ENCODE results near the gene LILRB5.
"Not testable (repeated sequence)": the region's sequence is repeated elsewhere in the genome, so short reads cannot be mapped to it uniquely, and the experiment has no call there.

Gene LILRB5

GRCh38 chr19:54285427-54286056 lies 28.5 kb upstream of the LILRB5 start:
- H3K4me1 ChIP-seq (ENCODE audit: control insufficient read depth, insufficient read depth, low read length); H3K4me3 ChIP-seq (ENCODE audit: low read depth, low read length); H3K9ac ChIP-seq (ENCODE audit: low read length): not testable (repeated sequence)

GRCh38 chr19:54282686-54283470 lies 25.8 kb upstream of the LILRB5 start:
- Histone ChIP-seq H3K36me3 (ENCODE audit: control insufficient read depth, insufficient read depth, low read length) (no peaks in the 10 kb centered on the region), H3K9me3 (ENCODE audit: control insufficient read depth, insufficient read depth, low read depth, low read length) (no peaks in the 10 kb centered on the region), H3K4me3 (ENCODE audit: low read depth, low read length) (no peak overlapping the region), H3K4me1 (ENCODE audit: control insufficient read depth, insufficient read depth, low read length) (no peaks in the 10 kb centered on the region), H3K27ac (ENCODE audit: low read depth, low read length) (no peak overlapping the region), H3K27me3 (ENCODE audit: control insufficient read depth, insufficient read depth, low read length) (peaks cover 21% of the 10 kb centered on the region), H3K9ac (ENCODE audit: low read length) (no peak overlapping the region)

More at GRCh38 chr19:54285427-54286056, 28.5 kb upstream of the LILRB5 start:
- not testable (repeated sequence) for H3K9me3 ChIP-seq (ENCODE audit: control insufficient read depth, insufficient read depth, low read depth, low read length); H3K36me3 ChIP-seq (ENCODE audit: control insufficient read depth, insufficient read depth, low read length); H3K27ac ChIP-seq (ENCODE audit: low read depth, low read length)
- peaks cover 13% of the 10 kb centered on the region for H3K27me3 ChIP-seq (ENCODE audit: control insufficient read depth, insufficient read depth, low read length)

GRCh38 chr19:54281729-54282075 lies 24.6 kb upstream of the LILRB5 start:
- not testable (repeated sequence) for H3K4me1 ChIP-seq (ENCODE audit: control insufficient read depth, insufficient read depth, low read length); H3K9me3 ChIP-seq (ENCODE audit: control insufficient read depth, insufficient read depth, low read depth, low read length); H3K9ac ChIP-seq (ENCODE audit: low read length); H3K27ac ChIP-seq (ENCODE audit: low read depth, low read length); H3K4me3 ChIP-seq (ENCODE audit: low read depth, low read length); H3K36me3 ChIP-seq (ENCODE audit: control insufficient read depth, insufficient read depth, low read length)
- peaks cover 21% of the 10 kb centered on the region for H3K27me3 ChIP-seq (ENCODE audit: control insufficient read depth, insufficient read depth, low read length)

GRCh38 chr19:54281007-54281728 lies 24.1 kb upstream of the LILRB5 start, which contains the start of gene LILRB2:
Gene LILRB2 (minus strand): TSS chr19:54281110. CDS start chr19:54280496, 614 bp downstream.
- H3K4me1 ChIP-seq (ENCODE audit: control insufficient read depth, insufficient read depth, low read length) = no peaks in the 10 kb centered on the region
- no peaks in the 10 kb centered on the region for H3K9me3 ChIP-seq (ENCODE audit: control insufficient read depth, insufficient read depth, low read depth, low read length)
- H3K4me3 ChIP-seq (ENCODE audit: low read depth, low read length) = no peak within 1 kb of the TSS
- no peak within 1 kb of the TSS for H3K9ac ChIP-seq (ENCODE audit: low read length)
- H3K27me3 ChIP-seq (ENCODE audit: control insufficient read depth, insufficient read depth, low read length) = peaks cover 21% of the 10 kb centered on the region
- no peak within 1 kb of the TSS for H3K27ac ChIP-seq (ENCODE audit: low read depth, low read length)
- no peaks in the 10 kb centered on the region for H3K36me3 ChIP-seq (ENCODE audit: control insufficient read depth, insufficient read depth, low read length)

GRCh38 chr19:54280441-54280840 lies 23.4 kb upstream of the LILRB5 start:
- H3K4me3 ChIP-seq (ENCODE audit: low read depth, low read length); H3K36me3 ChIP-seq (ENCODE audit: control insufficient read depth, insufficient read depth, low read length); H3K9me3 ChIP-seq (ENCODE audit: control insufficient read depth, insufficient read depth, low read depth, low read length); H3K27ac ChIP-seq (ENCODE audit: low read depth, low read length); H3K4me1 ChIP-seq (ENCODE audit: control insufficient read depth, insufficient read depth, low read length); H3K9ac ChIP-seq (ENCODE audit: low read length): not testable (repeated sequence)
- peaks cover 21% of the 10 kb centered on the region for H3K27me3 ChIP-seq (ENCODE audit: control insufficient read depth, insufficient read depth, low read length)

GRCh38 chr19:54280025-54280424 lies 23.0 kb upstream of the LILRB5 start:
- not testable (repeated sequence) for H3K27ac ChIP-seq (ENCODE audit: low read depth, low read length)

GRCh38 chr19:54279406-54279962 lies 22.4 kb upstream of the LILRB5 start:
- H3K36me3 ChIP-seq (ENCODE audit: control insufficient read depth, insufficient read depth, low read length) = no peaks in the 10 kb centered on the region
- no peak overlapping the region for H3K9ac ChIP-seq (ENCODE audit: low read length)
- H3K27me3 ChIP-seq (ENCODE audit: control insufficient read depth, insufficient read depth, low read length) = peaks cover 21% of the 10 kb centered on the region
- no peak overlapping the region for H3K4me3 ChIP-seq (ENCODE audit: low read depth, low read length)
- no peak overlapping the region for H3K27ac ChIP-seq (ENCODE audit: low read depth, low read length)
- H3K4me1 ChIP-seq (ENCODE audit: control insufficient read depth, insufficient read depth, low read length) = peaks cover 3% of the 10 kb centered on the region; the same call in 1 of the 2 replicates
- no peaks in the 10 kb centered on the region for H3K9me3 ChIP-seq (ENCODE audit: control insufficient read depth, insufficient read depth, low read depth, low read length)

More at GRCh38 chr19:54280025-54280424, 23.0 kb upstream of the LILRB5 start:
- not testable (repeated sequence) for H3K4me1 ChIP-seq (ENCODE audit: control insufficient read depth, insufficient read depth, low read length); H3K9ac ChIP-seq (ENCODE audit: low read length); H3K9me3 ChIP-seq (ENCODE audit: control insufficient read depth, insufficient read depth, low read depth, low read length); H3K36me3 ChIP-seq (ENCODE audit: control insufficient read depth, insufficient read depth, low read length); H3K4me3 ChIP-seq (ENCODE audit: low read depth, low read length)
- peaks cover 21% of the 10 kb centered on the region for H3K27me3 ChIP-seq (ENCODE audit: control insufficient read depth, insufficient read depth, low read length)

- H3K9me3 ChIP-seq (ENCODE audit: control insufficient read depth, insufficient read depth, low read depth, low read length); H3K36me3 ChIP-seq (ENCODE audit: control insufficient read depth, insufficient read depth, low read length); H3K4me1 ChIP-seq (ENCODE audit: control insufficient read depth, insufficient read depth, low read length); H3K27ac ChIP-seq (ENCODE audit: low read depth, low read length); H3K4me3 ChIP-seq (ENCODE audit: low read depth, low read length); H3K9ac ChIP-seq (ENCODE audit: low read length): not testable (repeated sequence)
- H3K27me3 ChIP-seq (ENCODE audit: control insufficient read depth, insufficient read depth, low read length) = peaks cover 21% of the 10 kb centered on the region
These were observed 21.6 kb upstream of the LILRB5 start for GRCh38 chr19:54278571-54279195.

- H3K27me3 ChIP-seq (ENCODE audit: control insufficient read depth, insufficient read depth, low read length) = peaks cover 21% of the 10 kb centered on the region
- not testable (repeated sequence) for H3K9ac ChIP-seq (ENCODE audit: low read length); H3K9me3 ChIP-seq (ENCODE audit: control insufficient read depth, insufficient read depth, low read depth, low read length); H3K36me3 ChIP-seq (ENCODE audit: control insufficient read depth, insufficient read depth, low read length); H3K4me3 ChIP-seq (ENCODE audit: low read depth, low read length); H3K27ac ChIP-seq (ENCODE audit: low read depth, low read length); H3K4me1 ChIP-seq (ENCODE audit: control insufficient read depth, insufficient read depth, low read length)
These were observed 21.0 kb upstream of the LILRB5 start for GRCh38 chr19:54278056-54278455.

- peaks cover 21% of the 10 kb centered on the region for H3K27me3 ChIP-seq (ENCODE audit: control insufficient read depth, insufficient read depth, low read length)
- H3K9me3 ChIP-seq (ENCODE audit: control insufficient read depth, insufficient read depth, low read depth, low read length); H3K4me1 ChIP-seq (ENCODE audit: control insufficient read depth, insufficient read depth, low read length): not testable (repeated sequence)
These were observed 20.1 kb upstream of the LILRB5 start for GRCh38 chr19:54277111-54277615.

More at GRCh38 chr19:54277111-54277615, 20.1 kb upstream of the LILRB5 start:
- not testable (repeated sequence) for H3K27ac ChIP-seq (ENCODE audit: low read depth, low read length); H3K36me3 ChIP-seq (ENCODE audit: control insufficient read depth, insufficient read depth, low read length); H3K4me3 ChIP-seq (ENCODE audit: low read depth, low read length); H3K9ac ChIP-seq (ENCODE audit: low read length)
